Uterus (tissue), 2 donors: Measurements from ENCODE around the gene CWF19L1.

ENCODE experiments used
- CTCF ChIP-seq, 4 experiments: fragments of 200-600 bp in 2 of 4; fragments of 450-650 bp in 2 of 4; sonication (generic) in 2 of 4; IDR thresholded peaks; one replicate each; pipeline ENCODE4 v1.5.1; 2016 to 2019; ENCODE audit warnings: antibody characterized with exemption in 4 of 4, mild to moderate bottlenecking in 2 of 4, moderate library complexity in 1 of 4
- POLR2A ChIP-seq, 2 donors: fragments of 450-650 bp; IDR thresholded peaks; one replicate each; pipeline ENCODE4 v1.6.1; 2016; ENCODE audit warnings: antibody characterized with exemption in 2 of 2, mild to moderate bottlenecking in 1 of 2, moderate library complexity in 1 of 2

GRCh38 chr10:100287756-100288155, 20.3 kb upstream of the CWF19L1 start:
- TF ChIP-seq CTCF (IDR thresholded peaks at IDR 0.05) (no peak), POLR2A (IDR thresholded peaks at IDR 0.05) (no peak)
